ENCODE results near the gene ZBTB17. TPM values are rescaled to one million over a fixed set of nuclear protein-coding genes. Genes with fewer than 3 reads are reported as not detected.

Gene ZBTB17
- total and polyA plus RNA-seq, 2 of the 8 experiments (the other 6 are each of a cell fraction or from before 2014, with no cell fraction given), result 24.7 to 36.2 TPM

DNA sequence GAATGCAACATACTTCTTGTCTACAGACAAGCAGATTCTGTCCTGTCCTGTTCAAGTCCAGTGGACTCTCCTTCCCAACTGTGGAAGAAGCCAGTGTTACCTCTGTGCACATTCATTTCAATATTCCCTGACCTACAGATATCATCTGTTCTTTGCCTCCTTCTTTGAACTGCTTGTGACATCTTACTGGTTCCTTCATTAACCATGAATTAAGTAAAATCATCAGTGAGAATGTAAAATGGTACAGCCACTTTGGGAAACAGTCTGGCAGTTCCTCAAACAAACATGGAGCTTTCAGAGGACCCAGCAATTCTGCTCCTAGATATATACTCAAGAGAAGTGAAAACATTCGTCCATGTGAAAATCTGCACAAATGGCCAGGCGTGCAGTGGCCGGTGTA lies 34.9 kb upstream of the ZBTB17 start:
- FAIRE-seq (no peak), DNase-seq (ENCODE audit: low read depth in 1 of 2, low spot score in 2 of 2) (no peak)
- Histone ChIP-seq H2AK5ac (ENCODE audit: low read depth, low read length) (no peak overlapping the region), H3K9ac (replicated peaks in 1 of 4; ENCODE audit: extremely low read depth in 1 of 4, low read depth in 3 of 4, low read length in 3 of 4) (no peak overlapping the region), H3K4me3 (ENCODE audit: extremely low read depth in 1 of 4, insufficient read depth in 2 of 4, low read depth in 3 of 4, low read length in 4 of 4) (no peak overlapping the region), H4K5ac (ENCODE audit: insufficient read length, low read depth, low read length) (no peak overlapping the region), H3K14ac (ENCODE audit: insufficient read length) (no peak overlapping the region), H3K18ac (ENCODE audit: extremely low read depth, low read length) (no peak overlapping the region), H2BK15ac (ENCODE audit: low read length) (no peak overlapping the region), H3K4ac (replicated peaks; ENCODE audit: insufficient read length, low read depth, low read length) (no peak overlapping the region), H3K27me3 (replicated peaks in 1 of 4; ENCODE audit: control insufficient read depth in 3 of 4, extremely low read depth in 1 of 4, insufficient read depth in 3 of 4, low read length in 3 of 4) (no peaks in the 10 kb centered on the region; a peak in 1 of 7 replicates), H4K91ac (replicated peaks; ENCODE audit: insufficient read length, low read length) (no peak overlapping the region), H4K8ac (ENCODE audit: extremely low read depth, insufficient read depth, low read length) (no peak overlapping the region), H4K20me1 (replicated peaks in 1 of 2; ENCODE audit: control insufficient read depth in 1 of 2, insufficient read depth in 2 of 2, low read length in 2 of 2) (no peaks in the 10 kb centered on the region), H3K36me3 (ENCODE audit: control insufficient read depth in 2 of 4, insufficient read depth in 4 of 4, low read length in 3 of 4) (no peaks in the 10 kb centered on the region), H2BK12ac (ENCODE audit: low read depth, low read length) (no peak overlapping the region), H2BK20ac (ENCODE audit: low read length) (no peak overlapping the region), H3K23ac (ENCODE audit: insufficient read length) (no peak overlapping the region), H2AFZ (ENCODE audit: low read length) (no peak overlapping the region), H3K79me1 (ENCODE audit: low read depth, low read length) (no peaks in the 10 kb centered on the region), H3K56ac (replicated peaks; ENCODE audit: insufficient read length, low read depth, low read length) (no peak overlapping the region), H3K79me2 (ENCODE audit: control insufficient read depth in 1 of 2, insufficient read depth in 2 of 2, low read length in 2 of 2) (no peaks in the 10 kb centered on the region), H3K4me1 (replicated peaks in 1 of 4; ENCODE audit: control insufficient read depth in 3 of 4, insufficient read depth in 4 of 4, low read length in 3 of 4) (peaks cover 5 to 22% (median 14%) of the 10 kb centered on the region in 4 experiments), H3K27ac (ENCODE audit: low read depth, low read length) (no peak overlapping the region), H3K9me3 (ENCODE audit: insufficient read depth in 2 of 2, low read depth in 1 of 2, low read length in 1 of 2) (no peaks in the 10 kb centered on the region), H2BK5ac (ENCODE audit: low read depth, low read length) (no peak overlapping the region), H3K23me2 (ENCODE audit: low read depth, low read length) (no peaks in the 10 kb centered on the region; the same call in 1 of the 2 replicates), H3K4me2 (ENCODE audit: insufficient read depth in 1 of 2, low read depth in 2 of 2, low read length in 2 of 2) (no peak overlapping the region), H2BK120ac (replicated peaks; ENCODE audit: low read depth, low read length) (no peak overlapping the region)
- TF ChIP-seq MAFK (IDR thresholded peaks at IDR 0.05; ENCODE audit: low read depth, low read length), result no peak
- no peak for TF ChIP-seq SP2 (IDR thresholded peaks at IDR 0.05; ENCODE audit: low read length)
- TF ChIP-seq SIN3A (conservative IDR thresholded peaks at IDR 0.05 in 1 of 2, IDR thresholded peaks at IDR 0.05 in 1 of 2; ENCODE audit: low read depth in 1 of 2, low read length in 2 of 2), result no peak
- 89% methylated on average over 3 of the region's 3 CpGs; no CpG with 5 or more reads in 1 of the 2 experiments for WGBS, 2 experiments (ENCODE audit: extremely low coverage in 1 of 2, insufficient coverage in 1 of 2, insufficient read length in 1 of 2, insufficient replicate concordance in 2 of 2, low coverage in 1 of 2, low lambda C conversion rate in 2 of 2, missing lambda C conversion rate in 1 of 2)
- POLR2A ChIA-PET (ENCODE audit: partially characterized antibody), result no interaction called here
- CTCF ChIA-PET (ENCODE audit: partially characterized antibody), result interaction anchor here (0.7 to 8.9 kb wide), 16 partner anchors 9 to 220 kb away, joined by 3 to 74 read pairs (median 10); partner anchors contain the start of genes CLCNKA, CLCNKB, FAM131C and HSPB7

Measured in H1 (cell line).